Activated naive CD8-positive, alpha-beta T cell treated with anti-CD3 and anti-CD28 coated beads, Interleukin-2, amount 50 U/mL, for 16 hours (primary cell): Measurements from ENCODE around the gene CERS5.

ENCODE experiments used
- DNase-seq: peaks from one replicate; pipeline ENCODE4 v3.0.0-alpha.2; 2020; ENCODE audit warnings: low read depth, low spot score

Gene CERS5

GRCh38 chr12:50167049-50167828, at the start of gene CERS5:
TSS of gene CERS5 (minus strand) at chr12:50167369. CDS start at chr12:50167297, 72 bp downstream.
- peak; percentile 94 for DNase-seq

- DNase-seq: no peak
These were observed 47.9 kb upstream of the CERS5 start for GRCh38 chr12:50215033-50215432.

- DNase-seq: no peak
These were observed 46.8 kb upstream of the CERS5 start for GRCh38 chr12:50214018-50214417.

- DNase-seq: no peak
These were observed 46.3 kb upstream of the CERS5 start for GRCh38 chr12:50213439-50213838.

GRCh38 chr12:50212071-50212467, 44.9 kb upstream of the CERS5 start:
- DNase-seq: no peak

GRCh38 chr12:50211392-50212070, 44.4 kb upstream of the CERS5 start:
- no peak for DNase-seq

GRCh38 chr12:50207424-50207823, 40.3 kb upstream of the CERS5 start:
- no peak for DNase-seq

GRCh38 chr12:50205648-50206047, 38.5 kb upstream of the CERS5 start:
- DNase-seq: no peak

GRCh38 chr12:50203691-50204090, 36.5 kb upstream of the CERS5 start:
- DNase-seq: no peak

- DNase-seq: no peak
These were observed 34.9 kb upstream of the CERS5 start for GRCh38 chr12:50201987-50202521.

- no peak for DNase-seq
These were observed 33.5 kb upstream of the CERS5 start for GRCh38 chr12:50200552-50201273.

- no peak for DNase-seq
These were observed 31.7 kb upstream of the CERS5 start for GRCh38 chr12:50198829-50199228.

GRCh38 chr12:50197297-50197727, 30.1 kb upstream of the CERS5 start:
- no peak for DNase-seq

GRCh38 chr12:50196537-50196936, 29.4 kb upstream of the CERS5 start:
- no peak for DNase-seq

- no peak for DNase-seq
These were observed 28.7 kb upstream of the CERS5 start for GRCh38 chr12:50195832-50196231.

GRCh38 chr12:50192908-50193307, 25.7 kb upstream of the CERS5 start:
- no peak for DNase-seq

GRCh38 chr12:50192236-50192635, 25.1 kb upstream of the CERS5 start:
- DNase-seq: no peak

- no peak for DNase-seq
These were observed 23.7 kb upstream of the CERS5 start for GRCh38 chr12:50190859-50191258.

- DNase-seq: no peak
These were observed 21.9 kb upstream of the CERS5 start for GRCh38 chr12:50188875-50189575.

GRCh38 chr12:50188241-50188781, 21.1 kb upstream of the CERS5 start:
- DNase-seq: no peak
